HG02798 (cell line): ENCODE results near the gene KCNIP4.
"Not testable (repeated sequence)": the region's sequence is repeated elsewhere in the genome, so short reads cannot be mapped to it uniquely, and the experiment has no call there.

Experiments used
- ATAC-seq: cut with Tn5 transposase; IDR thresholded peaks from one replicate; pipeline ENCODE4 v1.9.1; 2021; ENCODE audit warnings: mild to moderate bottlenecking; ENCODE audit not compliant: unreplicated experiment, poor library complexity

KCNIP4 gene

DNA sequence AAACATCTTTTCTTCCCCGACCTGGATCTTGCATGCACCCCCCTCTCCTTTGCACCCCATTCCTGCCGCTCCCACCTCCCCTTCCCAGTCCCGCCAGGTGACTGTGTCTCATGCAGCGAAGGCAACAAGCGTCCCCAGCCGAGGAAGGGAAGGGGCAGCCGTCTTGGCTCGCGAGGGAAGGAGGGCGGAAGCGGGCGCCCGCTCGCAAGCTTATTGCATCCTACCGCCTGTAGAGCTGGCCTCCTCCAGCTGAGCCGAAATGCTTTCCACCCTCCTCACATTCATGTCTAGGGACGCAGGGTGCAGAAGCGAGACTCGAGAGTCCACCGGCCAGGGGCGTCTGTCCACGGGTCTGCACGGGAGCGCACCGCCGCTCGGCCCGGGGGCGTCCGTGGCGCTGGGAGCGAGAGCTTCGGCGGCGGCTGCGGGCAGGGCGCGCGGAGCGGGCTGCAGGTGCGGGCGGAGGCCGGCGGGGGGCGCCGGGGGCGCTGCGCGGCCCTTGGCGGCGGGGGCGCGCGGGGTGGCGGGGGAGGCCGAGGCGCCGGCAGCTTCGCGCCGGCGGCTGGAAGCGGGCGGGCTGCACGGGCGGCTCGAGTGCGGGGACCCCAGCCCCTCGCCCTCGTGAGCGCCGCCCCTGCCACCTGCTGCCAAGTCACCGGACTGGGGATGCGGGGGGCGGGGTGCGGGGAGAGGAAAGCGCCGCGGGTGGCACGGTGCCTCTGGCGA lies at the start of gene KCNIP4:
Gene KCNIP4 (minus strand): TSS at position 426 of the 726 bp plus-strand sequence.
- no peak for ATAC-seq

DNA sequence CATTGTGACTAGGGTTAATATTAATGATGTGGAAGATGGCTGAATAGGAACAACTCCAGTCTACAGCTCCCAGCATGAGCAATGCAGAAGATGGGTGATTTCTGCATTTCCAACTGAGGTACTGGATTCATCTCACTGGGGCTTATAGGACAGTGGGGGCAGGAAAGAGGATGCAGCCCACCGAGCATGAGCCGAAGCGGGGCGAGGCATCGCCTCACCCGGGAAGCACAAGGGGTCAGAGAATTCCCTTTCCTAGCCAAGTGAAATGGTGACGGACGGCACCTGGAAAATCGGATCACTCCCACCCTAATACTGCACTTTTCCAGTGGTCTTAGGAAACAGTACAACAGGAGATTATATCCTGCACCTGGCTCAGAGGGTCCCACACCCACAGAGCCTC lies 48.0 kb upstream of the KCNIP4 start:
- ATAC-seq = not testable (repeated sequence)

DNA sequence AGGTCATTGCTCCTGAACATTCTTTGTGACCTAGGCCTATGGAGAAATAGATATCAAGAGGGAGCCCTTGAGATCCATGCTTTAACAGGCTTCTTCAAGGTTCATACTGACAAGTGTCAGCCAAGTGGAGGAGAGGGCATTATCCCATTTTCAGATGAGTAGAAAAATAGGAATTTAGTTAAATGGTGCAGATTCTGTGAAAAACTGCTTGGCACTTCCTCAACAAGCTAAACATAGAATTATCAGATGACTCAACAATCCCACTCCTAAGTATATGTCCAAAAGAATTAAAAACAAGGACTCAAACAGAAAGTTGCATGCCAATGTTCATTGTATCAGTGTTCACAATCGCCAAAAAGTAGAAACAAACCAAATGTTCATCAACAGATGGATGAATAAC lies 43.8 kb upstream of the KCNIP4 start:
- ATAC-seq = no peak

DNA sequence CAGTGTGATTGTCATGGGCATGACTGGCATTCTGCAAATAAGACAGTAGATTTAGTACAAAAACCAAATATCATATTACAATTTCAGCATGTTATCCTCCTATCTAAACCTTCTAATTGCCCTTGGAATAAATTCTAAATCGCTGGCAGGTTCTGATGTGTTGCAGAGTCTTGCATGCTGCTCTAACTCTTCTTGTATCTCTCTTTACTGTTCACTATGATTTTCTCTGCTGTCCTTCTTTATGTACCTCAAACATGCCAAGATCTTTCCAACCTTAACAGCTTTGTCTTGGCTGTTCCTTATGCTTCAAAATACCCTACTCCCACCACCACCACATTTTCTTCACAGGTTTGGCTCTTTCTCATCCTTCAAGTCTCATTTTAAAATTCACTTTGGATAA lies 43.0 kb upstream of the KCNIP4 start:
- ATAC-seq = no peak

DNA sequence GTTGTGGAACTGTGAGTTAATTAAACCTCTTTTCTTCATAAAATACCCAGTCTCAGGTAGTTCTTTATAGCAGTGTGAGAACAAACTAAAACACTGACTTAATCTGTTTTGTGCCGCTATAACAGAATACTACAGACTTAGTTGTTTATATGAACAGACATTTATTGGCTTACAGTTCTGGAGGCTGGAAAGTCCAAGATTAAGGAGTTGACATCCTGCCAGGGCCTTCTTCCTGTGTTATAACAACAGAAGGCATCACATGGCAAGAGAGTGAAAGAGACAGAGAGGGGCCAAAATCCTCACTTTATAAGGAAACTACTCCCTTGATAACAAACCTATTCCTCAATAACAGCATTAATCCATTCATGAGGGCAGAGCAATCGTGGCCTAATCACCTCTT lies 42.5 kb upstream of the KCNIP4 start:
- ATAC-seq = no peak

DNA sequence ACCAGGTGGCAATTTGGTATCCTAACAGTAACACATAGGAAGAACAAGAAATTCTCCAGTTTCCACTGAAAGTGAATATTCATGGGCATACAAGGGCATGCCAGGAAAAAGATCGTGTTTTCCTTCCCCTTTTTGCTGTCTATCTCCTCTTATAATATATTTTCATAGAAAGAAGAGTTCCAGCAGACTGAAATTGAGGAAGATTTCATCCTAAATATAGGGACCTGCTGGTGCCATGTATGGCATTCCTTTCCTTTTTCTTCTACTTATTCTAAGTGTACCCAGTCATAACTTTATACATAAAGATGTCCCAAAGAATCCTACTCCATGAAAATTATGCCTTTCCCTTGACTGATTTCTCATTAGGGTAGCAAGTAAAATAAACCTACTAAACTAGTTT lies 40.8 kb upstream of the KCNIP4 start:
- no peak for ATAC-seq

DNA sequence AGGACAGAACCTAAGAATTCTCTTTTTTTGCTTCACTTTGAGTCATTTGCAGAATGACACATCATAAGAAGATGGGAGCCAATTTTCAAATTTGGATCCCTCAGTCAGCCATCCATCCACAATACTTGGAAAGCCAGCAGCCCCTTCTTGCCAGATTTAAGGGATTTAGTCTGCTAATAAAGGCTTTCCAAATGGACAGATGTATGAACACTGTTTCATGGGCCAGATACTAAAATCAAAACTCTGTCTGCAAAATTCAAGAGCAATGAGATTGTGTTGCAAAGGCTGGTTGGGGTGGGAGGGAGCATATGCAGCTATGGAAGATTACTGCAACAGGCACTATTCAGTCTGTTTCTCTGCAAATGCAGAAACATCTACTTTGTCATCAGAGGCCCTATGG lies 37.7 kb upstream of the KCNIP4 start:
- no peak for ATAC-seq

DNA sequence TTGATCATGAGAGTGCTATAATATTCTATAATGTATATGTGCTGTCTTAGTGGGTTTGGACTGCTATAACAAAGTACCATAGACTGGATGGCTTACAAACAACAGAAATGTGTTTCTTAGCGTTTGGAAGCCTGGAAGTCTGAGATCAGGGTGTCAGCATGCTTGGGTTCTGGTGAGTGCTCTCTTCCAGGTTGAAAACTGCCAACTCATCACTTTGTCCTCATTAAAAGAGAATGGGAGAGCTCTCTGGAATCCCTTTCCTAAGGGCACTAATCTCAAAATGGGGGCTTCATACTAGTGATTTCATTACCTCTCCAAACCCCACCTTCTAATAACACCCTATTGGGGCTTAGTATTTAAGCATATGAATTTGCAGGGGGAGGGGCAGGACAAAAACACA lies 33.5 kb upstream of the KCNIP4 start:
- no peak for ATAC-seq

DNA sequence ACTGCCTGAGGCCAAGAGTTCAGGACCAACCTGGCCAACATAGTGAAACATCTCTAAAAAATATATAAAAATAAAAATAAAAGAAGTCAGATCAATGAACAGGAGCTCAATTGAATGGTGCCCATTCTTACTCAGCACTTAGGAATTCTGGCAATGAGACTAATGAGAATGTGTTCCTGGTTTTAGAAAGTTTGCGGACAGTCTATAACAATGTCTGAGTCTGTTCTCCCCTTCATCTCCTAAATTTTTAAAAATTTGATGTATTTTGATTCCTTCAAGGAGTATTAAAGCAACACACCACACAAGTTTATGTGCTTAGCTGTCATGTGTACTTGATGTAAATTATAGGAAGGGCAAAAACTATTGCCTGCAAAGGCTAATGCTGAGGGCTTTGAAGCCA lies 30.6 kb upstream of the KCNIP4 start:
- no peak for ATAC-seq

DNA sequence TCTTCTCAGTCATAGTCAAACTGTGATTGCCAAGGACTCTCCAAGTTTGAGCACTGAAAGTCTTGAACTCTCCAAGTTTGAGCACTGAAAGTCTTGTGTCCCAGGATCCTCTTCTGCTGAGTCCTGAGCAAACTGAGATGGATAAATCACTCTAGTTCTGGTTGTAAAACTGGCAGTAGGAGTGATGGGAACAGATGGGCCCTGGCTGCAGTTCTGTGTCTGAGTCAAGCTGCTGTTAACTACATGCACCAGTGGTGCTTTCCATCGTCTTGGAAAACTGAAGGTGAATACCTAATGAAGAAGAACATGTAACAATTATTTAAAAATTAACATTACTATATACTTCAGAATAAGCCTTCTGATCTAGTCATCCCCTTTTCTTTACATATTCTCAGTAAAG lies 27.6 kb upstream of the KCNIP4 start:
- no peak for ATAC-seq

DNA sequence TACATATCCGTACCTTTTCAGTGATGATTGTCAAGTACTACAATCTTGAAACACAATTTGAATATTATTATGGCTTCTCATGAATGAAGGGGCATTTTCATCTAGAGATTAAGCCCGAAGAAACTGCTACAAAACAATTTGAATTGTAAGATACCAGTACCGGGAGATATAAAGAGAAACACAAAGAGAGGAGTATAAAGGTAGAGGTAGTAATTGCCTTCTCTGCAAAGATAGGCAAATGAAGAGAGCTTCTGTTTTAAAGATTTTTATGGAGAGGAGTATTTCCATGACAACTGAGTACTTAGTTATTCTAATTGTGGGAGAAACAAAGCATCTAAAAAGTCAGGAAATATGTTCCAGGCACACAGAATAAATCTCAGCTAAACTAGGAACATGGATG lies 25.3 kb upstream of the KCNIP4 start:
- ATAC-seq = no peak

DNA sequence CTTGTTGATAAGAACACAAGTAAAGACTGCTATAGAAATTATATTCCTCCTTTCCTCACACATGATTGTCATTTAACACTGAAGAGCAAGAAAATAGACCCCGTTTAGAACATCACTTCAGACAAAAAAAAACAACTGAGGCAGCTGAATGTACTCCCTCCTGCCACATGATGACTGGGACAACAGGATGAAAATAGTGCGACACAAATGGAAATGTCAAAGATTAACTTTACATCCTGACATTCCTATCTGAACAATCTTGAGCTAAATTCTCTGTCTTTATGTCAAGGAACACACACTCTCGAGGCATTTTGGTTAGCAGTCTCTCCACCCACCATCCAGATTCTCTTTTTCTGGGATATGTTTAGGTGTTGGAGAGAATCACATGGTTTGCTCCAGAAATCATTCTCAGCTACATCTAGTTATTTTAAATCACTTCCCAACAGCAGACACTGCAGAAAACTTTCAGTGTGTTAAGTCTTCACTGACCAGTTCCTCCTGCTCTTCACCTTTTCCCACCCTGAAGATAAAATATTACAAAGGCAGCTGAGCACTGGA lies 16.3 kb upstream of the KCNIP4 start:
- ATAC-seq = no peak

DNA sequence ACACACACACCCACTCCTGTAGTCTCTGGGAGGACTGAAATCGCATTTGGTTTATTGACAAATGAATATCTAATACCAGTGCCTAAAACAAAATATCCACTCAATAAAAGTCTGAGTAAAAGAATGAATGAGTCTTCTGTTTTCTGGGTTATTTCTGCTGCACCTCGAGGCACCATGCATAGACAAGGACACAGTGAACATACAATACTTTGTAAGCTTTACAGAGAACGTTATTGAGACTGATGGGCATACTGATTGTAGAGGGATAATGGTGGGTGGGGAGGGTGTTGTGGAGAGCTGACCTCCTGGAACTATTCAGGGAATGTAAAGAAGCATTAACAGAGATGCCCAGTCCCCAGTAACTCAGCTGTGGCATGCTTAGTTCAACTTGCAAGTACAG lies 14.1 kb upstream of the KCNIP4 start:
- no peak for ATAC-seq

DNA sequence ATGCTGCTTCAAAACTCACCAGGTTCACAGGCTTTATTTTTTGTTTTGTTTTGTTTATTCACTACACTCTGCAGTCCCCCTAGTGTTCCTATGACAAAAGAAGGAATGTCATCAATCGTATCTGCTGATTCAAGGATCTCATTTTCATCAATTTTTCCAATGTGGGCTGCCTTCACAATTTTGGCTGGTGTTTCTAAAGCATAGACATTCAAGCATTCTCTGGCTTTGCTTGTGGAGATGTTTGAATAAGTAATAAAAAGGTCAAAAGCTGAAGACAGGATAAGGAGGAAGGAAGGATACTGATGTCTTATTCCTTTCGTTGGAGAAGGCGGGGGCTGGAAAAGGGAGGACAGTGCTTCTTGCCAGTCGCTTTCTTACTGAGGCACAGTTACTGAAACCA lies 12.2 kb upstream of the KCNIP4 start:
- ATAC-seq = no peak

DNA sequence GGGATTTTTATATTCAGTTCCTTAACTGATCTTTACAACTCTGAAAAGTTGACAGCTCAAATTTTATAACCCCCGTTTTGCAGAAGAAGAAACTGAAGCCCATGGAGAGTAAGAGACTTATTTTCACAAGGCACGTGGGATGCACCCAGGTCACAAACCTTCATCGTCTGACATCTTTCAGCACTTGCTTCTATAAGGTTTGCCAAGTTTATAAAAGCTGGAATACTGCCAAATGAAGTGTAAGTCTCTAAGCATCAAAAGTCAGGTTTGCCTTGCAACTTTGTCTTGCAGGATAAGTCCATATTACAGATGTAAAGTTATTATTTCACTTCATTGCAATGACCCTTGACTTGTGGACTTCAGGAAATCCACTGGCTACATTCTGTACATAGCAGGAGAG lies 6.3 kb upstream of the KCNIP4 start:
- ATAC-seq = no peak

DNA sequence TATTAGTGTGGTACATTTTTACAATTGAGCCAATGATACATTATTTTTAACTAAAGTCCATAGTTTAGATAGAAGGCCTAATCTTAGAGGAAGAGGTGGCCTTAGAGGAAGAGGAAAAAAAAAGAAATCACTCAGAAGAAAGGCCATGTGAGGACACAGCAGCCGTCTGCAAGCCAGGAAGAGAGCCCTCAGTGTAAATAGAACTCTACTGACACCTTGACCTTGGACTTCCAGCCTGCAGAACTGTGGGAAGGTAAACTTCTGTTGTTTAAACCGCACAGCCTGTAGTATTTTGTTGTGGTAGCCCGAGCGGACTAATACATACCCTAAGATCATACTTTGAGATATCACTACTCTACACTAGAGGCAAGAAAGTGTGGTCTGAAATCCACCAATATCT lies 5.1 kb upstream of the KCNIP4 start:
- ATAC-seq = no peak

DNA sequence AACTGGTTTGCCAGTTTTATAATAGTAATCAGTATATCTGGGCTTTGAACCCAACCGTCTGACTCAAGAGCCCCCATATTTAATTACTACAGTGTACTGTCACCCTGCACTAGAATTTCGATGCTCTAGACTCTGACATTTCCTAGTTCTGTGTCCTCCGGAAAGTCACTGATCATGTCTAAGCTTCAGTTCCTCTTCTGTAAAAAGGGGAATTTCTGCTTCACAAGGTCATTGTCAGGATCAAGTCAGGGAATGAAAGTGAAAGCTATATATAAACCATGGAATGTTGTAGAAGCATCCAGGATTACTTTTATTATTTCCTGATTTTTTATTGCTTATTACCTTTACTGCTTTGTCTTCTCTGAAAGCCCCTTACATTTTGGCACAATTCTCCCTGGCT lies 4.0 kb upstream of the KCNIP4 start:
- ATAC-seq = no peak

DNA sequence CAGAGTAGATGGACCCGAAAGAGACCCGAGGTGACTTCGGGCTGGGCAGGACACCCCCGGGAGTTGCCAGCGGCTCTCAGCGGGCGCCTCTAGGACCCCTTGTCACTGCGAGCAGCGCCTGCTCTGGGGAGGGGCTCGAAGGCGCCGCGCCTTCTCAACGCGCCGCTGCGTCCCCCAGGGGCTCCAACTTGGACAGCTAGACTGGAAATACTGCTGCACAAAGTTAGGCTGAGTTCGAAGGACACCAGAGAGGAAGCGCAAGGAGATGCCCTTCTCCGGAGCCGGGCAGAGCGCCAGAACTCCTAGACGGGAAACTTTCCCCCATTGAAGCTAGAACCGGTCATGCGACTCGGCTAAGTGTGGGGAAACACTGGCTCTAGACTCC lies 493 bp upstream of the KCNIP4 start:
- ATAC-seq = no peak

DNA sequence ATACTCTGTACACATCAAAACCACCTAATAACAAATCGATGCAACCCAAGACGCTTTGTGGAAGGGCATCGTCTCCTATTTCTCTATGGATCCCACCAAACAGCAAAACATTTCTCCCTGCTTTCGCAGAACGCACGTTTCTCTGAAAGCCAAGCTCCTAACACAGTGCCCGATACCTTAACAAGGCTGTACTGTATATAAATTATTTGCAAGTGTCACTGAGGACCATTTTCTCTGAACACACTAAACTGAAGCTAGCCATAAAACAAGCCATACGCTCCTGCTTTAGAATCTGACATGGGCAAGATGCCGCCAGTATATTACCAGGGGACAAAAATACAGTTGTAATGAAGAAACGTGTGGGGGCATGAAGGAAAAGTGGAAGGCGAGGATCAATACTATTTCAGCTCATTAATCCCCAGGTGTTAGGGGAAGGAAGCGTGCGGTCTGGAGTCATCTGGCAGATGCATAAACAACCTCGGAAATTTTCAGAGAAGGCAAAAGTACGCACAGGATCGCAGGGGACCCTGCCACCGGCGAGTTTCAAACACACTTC lies 703 bp downstream of the KCNIP4 start:
- no peak for ATAC-seq

DNA sequence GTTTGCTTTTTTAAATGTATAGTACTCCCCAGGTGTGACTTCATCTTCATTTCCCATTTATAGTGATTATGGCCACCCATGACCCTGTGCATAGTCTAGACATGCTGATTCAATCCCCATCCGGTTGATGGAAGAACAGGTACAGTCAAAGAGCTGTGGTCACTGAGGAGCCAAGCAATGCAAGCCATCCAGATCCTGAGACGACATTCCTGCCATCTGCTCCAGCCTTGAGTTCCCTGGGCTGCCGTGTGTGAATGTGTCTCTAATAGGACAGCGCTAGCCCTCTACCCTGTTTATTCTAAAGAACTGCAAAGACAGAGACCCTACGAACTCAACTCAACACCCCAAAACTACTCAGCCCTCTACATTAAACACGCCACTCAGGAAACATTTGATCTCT lies 1.7 kb downstream of the KCNIP4 start:
- ATAC-seq = no peak

DNA sequence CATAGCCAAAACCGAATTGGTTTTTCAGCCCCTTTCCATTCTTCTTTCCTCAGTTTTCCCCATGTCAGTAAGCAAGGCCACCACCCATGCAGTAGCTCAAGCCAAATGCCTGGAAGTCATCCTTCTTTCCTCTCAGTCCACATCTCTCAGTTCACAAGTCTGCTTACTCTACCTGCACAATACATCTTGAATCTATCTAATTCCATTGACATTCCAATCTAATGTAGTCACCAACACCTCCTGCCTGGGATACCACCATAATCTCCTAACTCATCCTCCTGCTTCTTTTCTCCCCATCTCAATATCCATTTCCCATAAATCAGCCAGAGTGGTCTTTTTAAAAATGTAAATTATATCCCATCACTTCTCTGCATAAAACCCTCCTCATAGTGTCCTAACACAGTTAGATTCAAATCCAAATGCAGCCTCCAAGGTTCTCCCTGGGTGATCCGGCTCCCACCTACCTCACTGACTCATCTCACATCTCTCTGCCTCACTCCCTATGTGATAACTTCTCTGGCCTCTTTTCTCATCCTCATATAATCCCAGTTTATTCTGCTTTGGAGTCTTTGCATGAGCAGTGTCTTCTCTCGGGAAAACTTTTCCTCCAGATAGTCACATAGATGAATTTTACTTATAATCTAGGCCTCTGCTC lies 26.9 kb downstream of the KCNIP4 start:
- ATAC-seq = no peak

DNA sequence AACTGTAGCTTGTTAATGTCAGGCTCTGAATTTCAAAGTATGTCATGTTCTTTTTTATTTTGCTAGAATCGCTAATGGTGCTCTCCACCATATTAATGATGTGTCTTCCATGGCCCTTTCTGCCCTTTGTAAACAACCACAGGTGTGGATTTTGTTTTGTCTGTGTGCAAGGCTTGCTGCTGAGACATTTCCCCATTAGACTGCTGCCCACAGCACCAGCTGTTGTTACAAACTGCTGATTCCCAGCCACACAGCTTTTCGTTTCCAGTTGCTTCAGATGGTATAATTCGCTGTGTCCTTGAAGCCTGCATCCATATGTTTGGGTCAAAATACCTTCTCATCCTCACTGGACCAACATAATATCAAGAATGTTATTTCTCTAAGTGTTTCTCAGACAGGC lies 32.8 kb downstream of the KCNIP4 start:
- no peak for ATAC-seq
